Fibroblast of lung (primary cell): ENCODE measurements around the gene PPP4C. TPM values are rescaled to one million over a fixed set of nuclear protein-coding genes. Genes with fewer than 3 reads are reported as not detected.
A peak's percentile ranks its signal among the peaks of the same experiment; 100 is the strongest.

Experiments used
- DNase-seq, 2 donors: peaks; one replicate each; pipeline versions ENCODE4 v3.0.0 to v3.0.0-alpha.2; 2010; ENCODE audit warnings: low read depth in 2 of 2
- H2AFZ ChIP-seq: 2 replicates; pipeline ENCODE4 v1.5.1; 2012; ENCODE audit warnings: low read length, control low read depth, inconsistent platforms
- H3K27ac ChIP-seq: 2 replicates; pipeline ENCODE4 v1.5.1; 2011; ENCODE audit warnings: low read length, control low read depth; ENCODE audit not compliant: insufficient read depth
- H3K27me3 ChIP-seq: 2 replicates; pipeline ENCODE4 v1.5.1; 2011; ENCODE audit warnings: mild to moderate bottlenecking, low read length; ENCODE audit not compliant: control insufficient read depth, insufficient read depth
- H3K36me3 ChIP-seq: 2 replicates; pipeline ENCODE4 v1.5.1; 2011; ENCODE audit warnings: low read length; ENCODE audit not compliant: control insufficient read depth, insufficient read depth
- H3K4me1 ChIP-seq: 2 replicates; pipeline ENCODE4 v1.5.1; 2011; ENCODE audit warnings: low read length; ENCODE audit not compliant: control insufficient read depth, insufficient read depth; ENCODE audit errors: extremely low read depth
- H3K4me2 ChIP-seq: 2 replicates; pipeline ENCODE4 v1.5.1; 2011; ENCODE audit warnings: low read length, control low read depth; ENCODE audit not compliant: insufficient read depth; ENCODE audit errors: extremely low read depth
- H3K4me3 ChIP-seq, 4 experiments: fragments of 200-600 bp in 1 of 4; sonication (generic) in 1 of 4; replicated peaks in 1 of 4; 2 replicates each; pipeline ENCODE4 v1.5.1; 2011 to 2016; ENCODE audit warnings: low read length in 4 of 4, low read depth in 3 of 4, mild to moderate bottlenecking in 3 of 4, control low read depth in 2 of 4, inconsistent platforms in 1 of 4, mixed read lengths in 1 of 4; ENCODE audit not compliant: insufficient read depth in 1 of 4; ENCODE audit errors: control extremely low read depth in 1 of 4
- H3K79me2 ChIP-seq: 2 replicates; pipeline ENCODE4 v1.5.1; 2012; ENCODE audit warnings: mild to moderate bottlenecking, low read length, inconsistent platforms; ENCODE audit not compliant: control insufficient read depth, insufficient read depth
- H3K9ac ChIP-seq: 2 replicates; pipeline ENCODE4 v1.5.1; 2011; ENCODE audit warnings: mild to moderate bottlenecking, low read length, control low read depth; ENCODE audit not compliant: insufficient read depth
- H3K9me3 ChIP-seq: 2 replicates; pipeline ENCODE4 v1.5.1; 2012; ENCODE audit warnings: low read depth, low read length; ENCODE audit not compliant: control insufficient read depth, insufficient read depth
- H4K20me1 ChIP-seq: 2 replicates; pipeline ENCODE4 v1.5.1; 2011; ENCODE audit warnings: low read length; ENCODE audit not compliant: control insufficient read depth, insufficient read depth; ENCODE audit errors: extremely low read depth
- EZH2 ChIP-seq: IDR thresholded peaks from 2 replicates; pipeline ENCODE4 v1.5.1; 2012; ENCODE audit warnings: low read length, control low read depth, mild to moderate bottlenecking; ENCODE audit errors: missing control alignments
- polyA plus RNA-seq, 2 donors: library from polyadenylated mRNA; depleted of rRNA in 1 of 2; stranded (reverse) in 1 of 2; unstranded in 1 of 2; fragments of >200 nt; gene quantifications; 2 replicates each; pipeline ENCODE4 v1.2.1, GENCODE V29; 2011 to 2012; ENCODE audit warnings: missing spikeins in 1 of 2
- total RNA-seq: library from RNA; depleted of rRNA; stranded (reverse); fragments of >200 nt; gene quantifications from 2 replicates; pipeline ENCODE4 v1.2.1, GENCODE V29; 2014
- TF ChIP-seq, protein P1 (sequence below), 2 donors: IDR thresholded peaks in 1 of 2; conservative IDR thresholded peaks in 1 of 2; 1 replicate in 1 of 2; 2 replicates in 1 of 2; pipeline ENCODE4 v1.5.1; 2011 to 2012; ENCODE audit warnings: low read length in 2 of 2, control low read depth in 1 of 2, inconsistent platforms in 1 of 2, low read depth in 1 of 2, mild to moderate bottlenecking in 1 of 2

Gene PPP4C
- total and polyA plus RNA-seq, 2 donors (not counting 1 experiment from before 2014, with no cell fraction given), result 116 to 147 TPM

DNA sequence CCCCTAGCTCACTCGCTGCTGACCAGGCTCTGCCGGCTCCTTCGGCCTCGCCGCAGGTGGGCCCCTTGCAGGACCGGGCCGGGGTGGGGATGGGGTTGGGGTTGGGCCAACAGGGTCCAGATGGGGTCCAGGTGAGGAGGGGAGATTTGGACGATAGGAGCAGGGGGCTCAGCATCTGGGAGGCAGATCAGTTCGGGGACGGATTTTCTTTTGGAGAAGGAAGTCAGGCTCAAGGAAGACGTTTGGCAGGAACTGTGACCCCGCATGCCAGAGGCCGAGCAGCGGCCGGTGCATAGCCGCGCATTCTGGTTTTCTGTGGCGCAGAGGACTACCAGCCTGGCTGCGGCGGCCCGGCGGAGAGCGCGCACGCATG is 11.1 kb upstream of the PPP4C start:
- no peaks in the 10 kb centered on the region for H3K9me3 ChIP-seq
- H3K27ac ChIP-seq, result peak overlapping the region; percentile 99
- H3K79me2 ChIP-seq, result peaks cover 40% of the 10 kb centered on the region
- H4K20me1 ChIP-seq, result no peaks in the 10 kb centered on the region
- peaks cover 33% of the 10 kb centered on the region for H3K4me1 ChIP-seq
- no peak for TF ChIP-seq EZH2
- TF ChIP-seq, protein P1, sequence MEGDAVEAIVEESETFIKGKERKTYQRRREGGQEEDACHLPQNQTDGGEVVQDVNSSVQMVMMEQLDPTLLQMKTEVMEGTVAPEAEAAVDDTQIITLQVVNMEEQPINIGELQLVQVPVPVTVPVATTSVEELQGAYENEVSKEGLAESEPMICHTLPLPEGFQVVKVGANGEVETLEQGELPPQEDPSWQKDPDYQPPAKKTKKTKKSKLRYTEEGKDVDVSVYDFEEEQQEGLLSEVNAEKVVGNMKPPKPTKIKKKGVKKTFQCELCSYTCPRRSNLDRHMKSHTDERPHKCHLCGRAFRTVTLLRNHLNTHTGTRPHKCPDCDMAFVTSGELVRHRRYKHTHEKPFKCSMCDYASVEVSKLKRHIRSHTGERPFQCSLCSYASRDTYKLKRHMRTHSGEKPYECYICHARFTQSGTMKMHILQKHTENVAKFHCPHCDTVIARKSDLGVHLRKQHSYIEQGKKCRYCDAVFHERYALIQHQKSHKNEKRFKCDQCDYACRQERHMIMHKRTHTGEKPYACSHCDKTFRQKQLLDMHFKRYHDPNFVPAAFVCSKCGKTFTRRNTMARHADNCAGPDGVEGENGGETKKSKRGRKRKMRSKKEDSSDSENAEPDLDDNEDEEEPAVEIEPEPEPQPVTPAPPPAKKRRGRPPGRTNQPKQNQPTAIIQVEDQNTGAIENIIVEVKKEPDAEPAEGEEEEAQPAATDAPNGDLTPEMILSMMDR (conservative IDR thresholded peaks at IDR 0.05 in 1 of 2, IDR thresholded peaks at IDR 0.05 in 1 of 2; ENCODE audit: low read depth in 1 of 2, low read length in 2 of 2), result no peak
- peak overlapping the region; percentile 54 to 64 (median 56) for H3K4me3 ChIP-seq
- H3K36me3 ChIP-seq, result peaks cover 23% of the 10 kb centered on the region
- H2AFZ ChIP-seq, result no peak overlapping the region
- peak overlapping the region; percentile 92 for H3K4me2 ChIP-seq
- peak overlapping the region; percentile 98 for H3K9ac ChIP-seq
- no peaks in the 10 kb centered on the region for H3K27me3 ChIP-seq
- no peak for DNase-seq

GRCh38 chr16:30065102-30065942 is 10.5 kb upstream of the PPP4C start, which contains the start of gene ALDOA:
Gene ALDOA (plus strand): TSS chr16:30065760. CDS start chr16:30066898, 1,138 bp downstream.
- Histone ChIP-seq H2AFZ (peak within 1 kb of the TSS; percentile 69), H3K4me3 (peak within 1 kb of the TSS; percentile 80 to 97 (median 92)), H3K9ac (peak within 1 kb of the TSS; percentile 98), H3K27me3 (no peaks in the 10 kb centered on the region), H3K4me2 (peak within 1 kb of the TSS; percentile 92), H3K36me3 (peaks cover 29% of the 10 kb centered on the region), H3K79me2 (peaks cover 46% of the 10 kb centered on the region), H3K9me3 (no peaks in the 10 kb centered on the region), H3K4me1 (peaks cover 37% of the 10 kb centered on the region), H4K20me1 (no peaks in the 10 kb centered on the region), H3K27ac (peak within 1 kb of the TSS; percentile 99)
- peak; percentile 98 to 99 for DNase-seq
- TF ChIP-seq, protein P1 (conservative IDR thresholded peaks at IDR 0.05 in 1 of 2, IDR thresholded peaks at IDR 0.05 in 1 of 2; ENCODE audit: low read depth in 1 of 2, low read length in 2 of 2), result no peak
- TF ChIP-seq EZH2, result no peak

DNA sequence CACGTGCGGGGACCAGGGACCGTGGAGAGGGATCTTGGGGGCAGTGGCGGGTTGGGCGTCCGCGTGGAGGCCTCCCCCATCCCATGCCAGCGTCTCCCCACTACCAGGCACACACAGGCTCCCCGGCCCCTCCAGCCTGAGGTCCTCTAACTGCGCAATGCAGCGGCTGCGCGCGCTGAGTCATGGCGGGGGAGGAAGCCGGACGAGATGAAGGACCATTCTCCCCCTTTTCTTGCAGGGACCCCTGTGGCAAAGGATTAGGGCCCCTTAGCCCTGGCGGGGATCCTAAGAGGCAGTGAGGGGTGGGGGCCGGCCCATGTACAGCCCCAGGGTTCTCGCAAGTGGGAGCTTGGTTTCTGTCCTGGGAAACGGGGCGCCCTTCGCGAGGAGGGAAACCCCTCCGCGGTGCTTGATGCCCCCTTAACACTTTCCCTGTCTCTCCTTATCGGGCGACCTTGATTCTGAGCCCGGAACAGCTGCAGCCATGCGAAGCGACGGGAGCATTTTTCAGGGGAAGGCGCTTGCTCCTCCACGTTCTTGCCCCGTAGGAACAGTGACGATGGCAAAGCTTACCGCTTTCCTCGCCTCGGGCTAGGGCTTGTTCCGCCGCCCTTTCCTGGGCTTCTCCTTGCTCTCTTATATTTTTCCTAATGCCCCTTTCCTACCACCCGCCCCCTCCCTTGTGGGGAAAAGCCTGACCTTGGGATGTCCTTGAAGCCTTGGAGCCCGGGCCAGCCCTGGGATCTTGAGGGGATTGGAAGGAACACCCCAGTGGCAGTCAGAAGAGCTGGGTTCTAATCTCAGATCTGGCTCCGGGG is 9.6 kb upstream of the PPP4C start:
- Histone ChIP-seq H3K36me3 (peaks cover 32% of the 10 kb centered on the region), H2AFZ (no peak overlapping the region), H3K79me2 (peaks cover 48% of the 10 kb centered on the region), H3K4me3 (peak overlapping the region; percentile 80 to 97 (median 92)), H3K27ac (peak overlapping the region; percentile 99), H3K9ac (peak overlapping the region; percentile 98), H3K9me3 (no peaks in the 10 kb centered on the region), H3K4me1 (peaks cover 34% of the 10 kb centered on the region), H4K20me1 (no peaks in the 10 kb centered on the region), H3K27me3 (no peaks in the 10 kb centered on the region), H3K4me2 (peak overlapping the region; percentile 90)
- TF ChIP-seq EZH2, result no peak
- TF ChIP-seq, protein P1 (conservative IDR thresholded peaks at IDR 0.05 in 1 of 2, IDR thresholded peaks at IDR 0.05 in 1 of 2; ENCODE audit: low read depth in 1 of 2, low read length in 2 of 2), result no peak
- DNase-seq, result peak; percentile 62 to 70
